GM12874 (cell line): Measurements from ENCODE around the gene TBC1D4.

Experiments used
- CTCF ChIP-seq: IDR thresholded peaks from 2 replicates; pipeline ENCODE4 v1.5.1; 2011; ENCODE audit warnings: low read depth, mild to moderate bottlenecking, control low read depth, low read length, moderate library complexity; ENCODE audit not compliant: insufficient read depth

Gene TBC1D4

GRCh38 chr13:75511051-75511625, 29.2 kb upstream of the TBC1D4 start:
- TF ChIP-seq CTCF = no peak

- TF ChIP-seq CTCF = no peak
Observed at GRCh38 chr13:75508002-75508548, 26.1 kb upstream of the TBC1D4 start.

GRCh38 chr13:75507027-75508001, 25.3 kb upstream of the TBC1D4 start:
- no peak for TF ChIP-seq CTCF

- no peak for TF ChIP-seq CTCF
Observed at GRCh38 chr13:75506018-75506417, 24.0 kb upstream of the TBC1D4 start.

- no peak for TF ChIP-seq CTCF
Observed at GRCh38 chr13:75505327-75505726, 23.4 kb upstream of the TBC1D4 start.

- TF ChIP-seq CTCF = no peak
Observed at GRCh38 chr13:75495938-75496337, 14.0 kb upstream of the TBC1D4 start.

GRCh38 chr13:75494491-75494890, 12.5 kb upstream of the TBC1D4 start:
- TF ChIP-seq CTCF = no peak
